Sigmoid colon (tissue), 4 donors: ENCODE measurements around the gene OTOP3.

Experiments used
- EP300 ChIP-seq, 4 donors: sonication (generic); formaldehyde crosslinking; IDR thresholded peaks; one replicate each; pipeline ENCODE4 v1.6.1; 2017; ENCODE audit warnings: antibody characterized with exemption in 4 of 4
- POLR2A ChIP-seq, 2 donors: fragments of 450-650 bp; IDR thresholded peaks; one replicate each; pipeline ENCODE4 v1.6.1; 2016; ENCODE audit warnings: antibody characterized with exemption in 2 of 2, mild to moderate bottlenecking in 2 of 2, moderate library complexity in 2 of 2
- POLR2AphosphoS5 ChIP-seq, 4 donors: sonication (generic); formaldehyde crosslinking; IDR thresholded peaks; one replicate each; pipeline ENCODE4 v1.6.1; 2017; ENCODE audit warnings: antibody characterized with exemption in 4 of 4
- TF ChIP-seq, protein P1 (sequence below), 4 experiments: fragments of 450-650 bp in 3 of 4; fragments of 200-600 bp in 1 of 4; IDR thresholded peaks; one replicate each; pipeline ENCODE4 v1.5.1; 2016 to 2019; ENCODE audit warnings: antibody characterized with exemption in 4 of 4, mild to moderate bottlenecking in 3 of 4, moderate library complexity in 2 of 4

DNA sequence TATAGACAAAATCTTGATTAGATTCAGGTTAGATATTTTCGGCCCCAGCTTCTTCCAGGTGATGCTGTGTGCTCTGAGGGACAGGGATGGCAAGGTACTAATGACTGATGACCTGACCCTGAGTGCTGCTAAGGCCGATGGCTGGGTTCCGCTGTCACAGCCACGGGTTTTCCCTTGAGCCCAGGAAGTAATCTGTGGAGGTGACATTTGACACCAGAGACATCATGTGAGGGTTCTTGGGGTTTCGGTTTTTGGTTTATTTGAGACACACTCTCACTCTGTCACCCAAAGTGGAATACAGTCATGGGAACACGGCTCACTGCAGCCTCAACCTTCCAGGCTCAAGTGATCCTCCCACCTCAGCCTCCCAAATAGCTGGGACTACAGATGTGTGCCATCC is 9.8 kb downstream of the OTOP3 start:
- no peak for TF ChIP-seq EP300 (IDR thresholded peaks at IDR 0.05)
- TF ChIP-seq, protein P1, sequence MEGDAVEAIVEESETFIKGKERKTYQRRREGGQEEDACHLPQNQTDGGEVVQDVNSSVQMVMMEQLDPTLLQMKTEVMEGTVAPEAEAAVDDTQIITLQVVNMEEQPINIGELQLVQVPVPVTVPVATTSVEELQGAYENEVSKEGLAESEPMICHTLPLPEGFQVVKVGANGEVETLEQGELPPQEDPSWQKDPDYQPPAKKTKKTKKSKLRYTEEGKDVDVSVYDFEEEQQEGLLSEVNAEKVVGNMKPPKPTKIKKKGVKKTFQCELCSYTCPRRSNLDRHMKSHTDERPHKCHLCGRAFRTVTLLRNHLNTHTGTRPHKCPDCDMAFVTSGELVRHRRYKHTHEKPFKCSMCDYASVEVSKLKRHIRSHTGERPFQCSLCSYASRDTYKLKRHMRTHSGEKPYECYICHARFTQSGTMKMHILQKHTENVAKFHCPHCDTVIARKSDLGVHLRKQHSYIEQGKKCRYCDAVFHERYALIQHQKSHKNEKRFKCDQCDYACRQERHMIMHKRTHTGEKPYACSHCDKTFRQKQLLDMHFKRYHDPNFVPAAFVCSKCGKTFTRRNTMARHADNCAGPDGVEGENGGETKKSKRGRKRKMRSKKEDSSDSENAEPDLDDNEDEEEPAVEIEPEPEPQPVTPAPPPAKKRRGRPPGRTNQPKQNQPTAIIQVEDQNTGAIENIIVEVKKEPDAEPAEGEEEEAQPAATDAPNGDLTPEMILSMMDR (IDR thresholded peaks at IDR 0.05) = no peak
- TF ChIP-seq POLR2AphosphoS5 (IDR thresholded peaks at IDR 0.05) = no peak
- no peak for TF ChIP-seq POLR2A (IDR thresholded peaks at IDR 0.05)
